Fibroblast of gingiva (primary cell): ENCODE measurements around the gene CTSF.
A peak's percentile ranks its signal among the peaks of the same experiment; 100 is the strongest.
"Not testable (repeated sequence)": the region's sequence is repeated elsewhere in the genome, so short reads cannot be mapped to it uniquely, and the experiment has no call there.

Experiments
- DNase-seq: peaks from one replicate; pipeline ENCODE4 v3.0.0-alpha.2; 2011; ENCODE audit warnings: low read depth

The CTSF gene

DNA sequence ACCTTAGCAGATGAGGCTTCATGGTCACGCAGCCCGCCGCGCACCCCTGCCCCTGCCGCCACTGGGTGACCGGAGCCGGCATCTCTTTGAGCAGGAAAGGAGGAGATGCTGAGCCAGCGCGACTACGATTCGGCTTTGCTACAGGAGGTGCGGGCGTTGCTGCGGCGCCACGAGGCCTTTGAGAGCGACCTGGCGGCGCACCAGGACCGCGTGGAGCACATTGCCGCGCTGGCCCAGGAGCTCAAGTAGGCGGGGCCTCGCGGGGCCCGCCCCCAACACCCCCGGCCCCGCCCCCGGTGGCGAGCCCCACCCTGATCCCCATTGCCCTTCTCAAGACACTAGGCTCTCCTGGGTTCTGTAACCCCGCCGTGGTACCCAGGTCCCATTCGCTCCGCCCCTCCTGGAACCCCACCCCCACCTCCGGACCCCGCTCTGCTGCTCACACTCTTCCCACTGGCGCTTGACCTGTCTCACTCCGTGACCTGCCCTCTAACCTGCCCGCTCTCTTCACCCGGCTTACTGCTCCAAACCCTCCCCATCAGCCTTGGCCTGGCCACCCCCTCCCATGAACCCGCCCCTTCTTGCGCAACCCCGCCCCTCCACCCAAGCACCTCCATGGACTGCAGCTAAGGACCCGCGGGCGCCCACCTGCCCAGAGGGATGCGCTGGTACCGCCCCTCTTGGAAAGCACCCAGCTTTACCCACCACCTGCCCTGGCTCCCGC, 9.1 kb downstream of the CTSF start:
- DNase-seq = no peak

DNA sequence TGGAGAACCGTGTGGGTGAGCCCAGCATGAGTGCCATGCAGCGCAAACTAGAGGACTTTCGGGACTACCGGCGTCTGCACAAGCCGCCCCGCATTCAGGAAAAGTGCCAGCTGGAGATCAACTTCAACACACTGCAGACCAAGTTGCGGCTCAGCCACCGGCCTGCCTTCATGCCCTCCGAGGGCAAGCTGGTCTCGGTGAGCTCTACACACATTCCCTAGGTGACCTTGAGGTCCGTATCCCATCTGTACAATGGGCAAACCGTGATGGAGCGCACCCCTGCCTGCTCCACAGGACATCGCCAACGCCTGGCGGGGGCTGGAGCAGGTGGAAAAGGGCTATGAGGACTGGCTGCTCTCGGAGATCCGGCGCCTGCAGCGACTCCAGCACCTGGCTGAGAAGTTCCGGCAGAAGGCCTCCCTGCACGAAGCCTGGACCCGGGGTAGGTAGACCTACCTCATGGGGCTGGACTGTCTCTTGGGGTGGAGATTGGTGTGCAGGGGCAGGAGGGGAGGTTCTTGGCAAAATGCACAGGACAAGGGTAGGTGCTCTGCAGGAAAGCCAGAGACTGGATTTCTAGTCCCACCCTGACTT, 10.6 kb downstream of the CTSF start:
- DNase-seq = no peak

GRCh38 chr11:66556086-66556485, 12.3 kb downstream of the CTSF start:
- no peak for DNase-seq

- no peak for DNase-seq
Measured at GRCh38 chr11:66555416-66555815, 13.0 kb downstream of the CTSF start.

DNA sequence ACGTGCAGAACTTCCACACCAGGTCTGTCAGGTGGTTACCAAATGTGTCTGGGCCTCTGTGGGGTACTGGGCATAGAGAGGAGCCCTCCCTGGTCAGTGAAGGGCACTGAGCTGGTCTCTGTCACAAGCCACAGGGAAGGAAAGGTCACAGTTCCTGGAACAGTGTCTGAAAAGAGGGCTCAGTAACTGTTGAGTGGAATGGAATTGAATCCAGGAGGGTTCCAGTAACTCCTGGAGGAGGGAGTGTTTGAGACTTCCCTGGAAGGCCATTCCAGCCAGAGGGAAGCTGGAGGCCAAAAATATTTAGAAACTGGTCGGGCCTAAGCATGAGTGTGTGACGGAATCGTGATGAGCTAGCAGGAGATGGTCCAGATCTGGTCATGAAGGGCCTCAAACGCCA, 13.8 kb downstream of the CTSF start:
- DNase-seq = no peak

- DNase-seq = no peak
Measured at GRCh38 chr11:66550887-66551286, 17.5 kb downstream of the CTSF start.

GRCh38 chr11:66549696-66550095, 18.7 kb downstream of the CTSF start:
- no peak for DNase-seq

GRCh38 chr11:66548774-66549630, 19.4 kb downstream of the CTSF start:
- no peak for DNase-seq

- no peak for DNase-seq
Measured at GRCh38 chr11:66548041-66548440, 20.4 kb downstream of the CTSF start.

- DNase-seq = no peak
Measured at GRCh38 chr11:66547662-66548009, 20.8 kb downstream of the CTSF start.

DNA sequence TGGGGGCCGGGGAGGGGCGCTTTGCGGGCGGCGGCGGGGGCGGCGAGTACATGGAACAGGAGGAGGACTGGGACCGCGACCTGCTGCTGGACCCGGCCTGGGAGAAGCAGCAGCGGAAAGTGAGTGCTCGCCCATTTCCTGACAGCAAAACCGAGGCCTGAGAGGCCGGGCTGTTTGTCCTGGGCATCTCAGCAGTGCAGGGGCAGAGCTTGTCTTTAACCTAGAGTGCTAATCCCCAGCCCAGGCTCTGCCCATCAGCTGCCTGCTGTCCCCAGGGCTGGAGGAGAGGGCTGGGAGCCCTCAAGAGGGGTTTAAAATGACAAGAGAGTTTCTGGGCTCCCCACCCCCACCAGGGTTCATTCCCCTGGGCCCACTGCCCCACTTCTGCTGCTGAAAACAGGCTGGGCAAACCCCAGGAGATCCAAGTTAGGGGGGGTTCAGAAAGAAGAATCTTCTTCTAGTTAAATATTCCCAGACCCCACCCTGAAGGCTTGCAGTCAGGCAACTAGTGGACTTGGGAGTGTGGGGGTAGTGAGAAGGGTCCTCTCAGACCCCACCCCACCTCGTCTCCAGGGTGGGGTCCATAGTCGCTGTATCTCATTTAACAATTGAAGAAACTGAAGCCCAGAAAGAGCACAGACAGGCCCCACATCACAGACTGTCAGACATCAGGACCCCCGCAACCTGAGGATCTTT, 21.3 kb downstream of the CTSF start:
- no peak for DNase-seq

GRCh38 chr11:66546368-66546965, 21.9 kb downstream of the CTSF start, which contains the start of gene ACTN3:
Gene ACTN3, plus strand, starts transcription at chr11:66546903. Its CDS starts 35 bp downstream, at chr11:66546938.
- DNase-seq = peak; percentile 27

- DNase-seq = peak; percentile 98
Measured at GRCh38 chr11:66545701-66546367, 22.6 kb downstream of the CTSF start, which contains the start of gene ZDHHC24. Gene ZDHHC24, minus strand, starts transcription at chr11:66546048. Its CDS starts 45 bp downstream, at chr11:66546003.

DNA sequence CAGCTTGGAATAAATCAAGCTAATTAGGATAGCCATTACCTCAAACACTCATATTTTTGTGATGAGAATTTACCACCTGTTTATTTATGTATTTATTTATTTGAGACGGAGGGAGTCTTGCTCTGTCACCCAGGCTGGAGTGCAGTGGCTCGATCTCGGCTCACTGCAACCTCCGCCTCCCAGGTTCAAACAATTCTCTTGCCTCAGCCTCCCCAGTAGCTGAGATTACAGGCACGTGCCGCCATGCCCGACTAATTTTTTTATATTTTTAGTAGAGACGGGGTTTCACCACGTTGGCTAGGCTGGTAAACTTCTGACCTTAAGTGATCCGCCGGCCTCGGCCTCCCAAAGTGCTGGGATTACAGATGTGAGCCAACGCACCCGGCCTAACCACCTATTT, 23.5 kb downstream of the CTSF start:
- not testable (repeated sequence) for DNase-seq

DNA sequence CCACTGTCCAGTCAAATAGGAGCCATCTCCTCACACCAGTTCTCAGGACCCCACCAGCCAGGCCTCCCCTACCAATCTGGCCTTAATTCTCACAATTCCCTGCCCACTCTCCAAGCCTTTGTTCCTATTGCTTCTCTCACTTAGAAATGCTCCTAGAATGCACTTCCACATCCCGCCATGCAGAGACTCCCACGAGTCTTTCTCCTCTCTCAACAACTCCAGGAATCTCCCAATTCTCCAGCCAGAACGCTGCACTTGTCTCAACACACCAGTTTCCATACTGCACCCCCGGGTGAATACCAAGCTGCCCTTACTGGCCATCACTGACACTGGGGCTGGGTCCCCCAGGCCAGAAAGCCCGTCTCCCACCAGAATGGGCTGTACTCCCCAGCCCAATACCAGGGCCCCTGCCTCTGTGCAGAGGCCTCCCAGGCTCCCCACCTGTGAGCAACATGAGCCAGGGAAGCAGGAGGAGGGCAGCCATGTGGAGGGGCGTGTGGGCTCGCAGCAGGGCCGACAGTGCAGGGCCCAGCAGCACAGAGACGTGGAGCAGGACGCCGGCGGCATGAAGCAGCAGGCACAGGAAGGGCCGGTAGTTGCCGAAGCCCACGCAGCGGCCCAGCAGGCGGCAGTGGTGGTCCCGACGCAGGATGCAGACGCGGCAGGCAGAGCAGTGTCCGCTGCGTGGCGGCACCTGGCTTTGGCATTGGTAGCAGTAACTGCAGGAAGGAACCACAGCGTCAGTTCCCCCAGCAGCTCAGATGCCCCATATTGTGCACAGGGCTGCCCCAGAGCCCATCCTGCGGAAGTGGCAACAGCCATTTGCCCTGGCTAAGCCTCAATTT, 24.9 kb downstream of the CTSF start:
- DNase-seq = peak; percentile 35

DNA sequence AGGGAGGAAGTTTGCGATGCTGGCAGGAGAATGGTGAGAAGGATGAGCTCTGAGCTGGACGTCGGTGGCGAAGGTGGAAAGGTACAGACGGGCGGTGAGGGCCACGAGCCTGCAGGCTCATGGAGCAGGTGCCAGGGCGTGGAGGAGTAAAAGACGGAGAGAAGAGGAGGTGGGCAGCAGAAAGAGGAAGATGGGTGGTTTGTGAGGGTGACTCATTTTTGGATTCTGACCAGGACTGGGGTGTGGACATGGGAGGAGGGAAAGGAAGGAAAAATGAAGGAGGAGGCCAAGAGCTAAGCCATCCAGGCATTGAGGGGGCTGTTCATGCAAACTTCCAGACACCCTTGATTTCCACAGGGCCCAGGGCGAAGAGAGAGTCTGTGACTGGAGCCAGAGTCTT, 26.0 kb downstream of the CTSF start:
- no peak for DNase-seq

DNA sequence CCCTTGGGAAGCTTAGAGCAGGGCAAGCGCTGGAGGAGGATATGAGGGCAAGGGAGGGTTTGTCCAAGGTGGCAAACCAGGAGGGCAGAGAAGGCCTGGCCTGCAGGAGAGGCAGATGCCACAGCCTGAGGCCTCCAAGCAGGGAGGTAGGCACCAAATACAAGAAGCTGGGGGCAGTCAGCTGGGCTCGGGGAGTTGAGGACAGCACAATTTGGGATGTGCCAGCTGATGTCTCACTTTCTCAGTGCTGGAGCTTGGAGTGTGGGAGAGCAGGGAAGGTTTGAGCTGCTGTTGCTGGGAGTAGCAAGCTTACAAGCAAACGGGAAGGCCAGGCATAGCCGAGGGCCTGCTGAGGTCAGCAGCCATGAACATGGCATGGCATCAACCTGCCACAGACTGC, 26.5 kb downstream of the CTSF start:
- no peak for DNase-seq

DNA sequence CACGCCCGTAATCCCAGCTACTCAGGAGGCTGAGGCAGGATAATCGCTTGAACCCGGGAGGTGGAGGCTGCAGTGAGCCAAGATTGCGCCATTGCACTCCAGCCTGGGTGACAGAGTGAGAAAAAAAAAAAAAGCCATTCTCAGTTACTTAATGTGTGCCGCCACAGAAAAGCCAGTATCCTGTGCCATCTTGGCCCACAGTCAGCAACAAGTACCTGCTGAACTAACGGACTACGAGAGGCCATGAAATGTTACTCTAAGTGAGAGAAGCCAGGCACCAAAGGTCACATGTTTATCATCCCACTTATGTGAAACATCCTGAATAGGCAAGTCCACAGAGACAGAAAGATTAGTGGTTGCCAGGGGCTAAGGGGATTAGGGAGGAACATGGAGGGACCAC, 27.8 kb downstream of the CTSF start:
- not testable (repeated sequence) for DNase-seq

- no peak for DNase-seq
Measured at GRCh38 chr11:66539870-66540213, 28.6 kb downstream of the CTSF start.

- no peak for DNase-seq
Measured at GRCh38 chr11:66539170-66539869, 29.1 kb downstream of the CTSF start.
